ENCODE data around the gene ELOA2.
"Not testable (repeated sequence)": the region's sequence is repeated elsewhere in the genome, so short reads cannot be mapped to it uniquely, and the experiment has no call there.

- TF ChIP-seq POLR2AphosphoS5, POLR2A (IDR thresholded peaks at IDR 0.05): not testable (repeated sequence)
- TF ChIP-seq, protein P1, sequence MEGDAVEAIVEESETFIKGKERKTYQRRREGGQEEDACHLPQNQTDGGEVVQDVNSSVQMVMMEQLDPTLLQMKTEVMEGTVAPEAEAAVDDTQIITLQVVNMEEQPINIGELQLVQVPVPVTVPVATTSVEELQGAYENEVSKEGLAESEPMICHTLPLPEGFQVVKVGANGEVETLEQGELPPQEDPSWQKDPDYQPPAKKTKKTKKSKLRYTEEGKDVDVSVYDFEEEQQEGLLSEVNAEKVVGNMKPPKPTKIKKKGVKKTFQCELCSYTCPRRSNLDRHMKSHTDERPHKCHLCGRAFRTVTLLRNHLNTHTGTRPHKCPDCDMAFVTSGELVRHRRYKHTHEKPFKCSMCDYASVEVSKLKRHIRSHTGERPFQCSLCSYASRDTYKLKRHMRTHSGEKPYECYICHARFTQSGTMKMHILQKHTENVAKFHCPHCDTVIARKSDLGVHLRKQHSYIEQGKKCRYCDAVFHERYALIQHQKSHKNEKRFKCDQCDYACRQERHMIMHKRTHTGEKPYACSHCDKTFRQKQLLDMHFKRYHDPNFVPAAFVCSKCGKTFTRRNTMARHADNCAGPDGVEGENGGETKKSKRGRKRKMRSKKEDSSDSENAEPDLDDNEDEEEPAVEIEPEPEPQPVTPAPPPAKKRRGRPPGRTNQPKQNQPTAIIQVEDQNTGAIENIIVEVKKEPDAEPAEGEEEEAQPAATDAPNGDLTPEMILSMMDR (IDR thresholded peaks at IDR 0.05) = not testable (repeated sequence)
These were observed 6.7 kb downstream of the ELOA2 start for GRCh38 chr18:47028738-47029137.

Measured in breast epithelium (tissue), 3 donors.